ENCODE measurements around the gene ORM1. TPM values are rescaled to one million over a fixed set of nuclear protein-coding genes. Genes with fewer than 3 reads are reported as not detected.

ORM1 gene
- total RNA-seq, 1 experiment from 2014 or later = not detected

- no peaks in the 10 kb centered on the region for H3K4me1 ChIP-seq (ENCODE audit: insufficient read depth, low read length)
- DNase-seq = no peak
- no peaks in the 10 kb centered on the region for H4K20me1 ChIP-seq (ENCODE audit: low read length)
- TF ChIP-seq CTCF (conservative IDR thresholded peaks at IDR 0.05; ENCODE audit: low read depth, low read length) (no peak), EZH2 (IDR thresholded peaks at IDR 0.05; ENCODE audit: low read length, unreplicated experiment) (no peak), EZH2phosphoT487 (IDR thresholded peaks at IDR 0.05; ENCODE audit: borderline replicate concordance, low read length) (no peak)
- POLR2A ChIA-PET (ENCODE audit: unreplicated experiment) = no interaction called here
- no peak overlapping the region for H2AFZ ChIP-seq (ENCODE audit: low read length)
- H3K79me2 ChIP-seq (ENCODE audit: low read length) = no peaks in the 10 kb centered on the region
- no peak overlapping the region for H3K4me3 ChIP-seq (ENCODE audit: low read length)
- no peaks in the 10 kb centered on the region for H3K9me2 ChIP-seq (replicated peaks; ENCODE audit: low read length)
- H3F3A ChIP-seq (ENCODE audit: low read length, unreplicated experiment) = no peaks in the 10 kb centered on the region
- H3K9ac ChIP-seq (ENCODE audit: low read length) = no peak overlapping the region
- intact Hi-C loops (cut with micrococcal nuclease) = no loop called here
- no peaks in the 10 kb centered on the region for H3K36me3 ChIP-seq (ENCODE audit: low read depth, low read length)
- H3K27me3 ChIP-seq (ENCODE audit: low read length) = no peaks in the 10 kb centered on the region
- no TSS peak for BruUV-seq (replicated peaks)
- H3K27ac ChIP-seq (ENCODE audit: low read length) = no peak overlapping the region
- CTCF ChIA-PET = no interaction called here
- H3K9me3 ChIP-seq (ENCODE audit: low read length) = no peaks in the 10 kb centered on the region
- ATAC-seq = no peak
- H3K4me2 ChIP-seq (ENCODE audit: low read length) = no peak overlapping the region
These were observed 20.9 kb upstream of the ORM1 start for GRCh38 chr9:114301798-114302565.

GRCh38 chr9:114302727-114303126, 20.2 kb upstream of the ORM1 start:
- no peaks in the 10 kb centered on the region for H3K9me2 ChIP-seq (replicated peaks; ENCODE audit: low read length)
- no peaks in the 10 kb centered on the region for H3F3A ChIP-seq (ENCODE audit: low read length, unreplicated experiment)
- H3K9ac ChIP-seq (ENCODE audit: low read length) = no peak overlapping the region
- BruUV-seq (replicated peaks) = no TSS peak
- no peaks in the 10 kb centered on the region for H4K20me1 ChIP-seq (ENCODE audit: low read length)
- DNase-seq (no peak), ATAC-seq (no peak)
- TF ChIP-seq EZH2phosphoT487 (IDR thresholded peaks at IDR 0.05; ENCODE audit: borderline replicate concordance, low read length) (no peak), CTCF (conservative IDR thresholded peaks at IDR 0.05; ENCODE audit: low read depth, low read length) (no peak), EZH2 (IDR thresholded peaks at IDR 0.05; ENCODE audit: low read length, unreplicated experiment) (no peak)
- H3K27me3 ChIP-seq (ENCODE audit: low read length) = no peaks in the 10 kb centered on the region
- no peak overlapping the region for H3K4me3 ChIP-seq (ENCODE audit: low read length)
- no peak overlapping the region for H3K27ac ChIP-seq (ENCODE audit: low read length)
- H3K36me3 ChIP-seq (ENCODE audit: low read depth, low read length) = no peaks in the 10 kb centered on the region
- ChIA-PET CTCF (no interaction called here), POLR2A (ENCODE audit: unreplicated experiment) (no interaction called here)
- H3K9me3 ChIP-seq (ENCODE audit: low read length) = no peaks in the 10 kb centered on the region
- intact Hi-C loops (cut with micrococcal nuclease) = no loop called here
- no peak overlapping the region for H2AFZ ChIP-seq (ENCODE audit: low read length)
- H3K4me2 ChIP-seq (ENCODE audit: low read length) = no peak overlapping the region
- H3K79me2 ChIP-seq (ENCODE audit: low read length) = no peaks in the 10 kb centered on the region
- H3K4me1 ChIP-seq (ENCODE audit: insufficient read depth, low read length) = no peaks in the 10 kb centered on the region

GRCh38 chr9:114303571-114303970, 19.3 kb upstream of the ORM1 start:
- H3K9me3 ChIP-seq (ENCODE audit: low read length) = no peaks in the 10 kb centered on the region
- H4K20me1 ChIP-seq (ENCODE audit: low read length) = no peaks in the 10 kb centered on the region
- no peak overlapping the region for H3K9ac ChIP-seq (ENCODE audit: low read length)
- no peak overlapping the region for H3K4me3 ChIP-seq (ENCODE audit: low read length)
- no peak for TF ChIP-seq EZH2phosphoT487 (IDR thresholded peaks at IDR 0.05; ENCODE audit: borderline replicate concordance, low read length)
- TF ChIP-seq CTCF (conservative IDR thresholded peaks at IDR 0.05; ENCODE audit: low read depth, low read length) = no peak
- TF ChIP-seq EZH2 (IDR thresholded peaks at IDR 0.05; ENCODE audit: low read length, unreplicated experiment) = no peak
- BruUV-seq (replicated peaks) = no TSS peak
- POLR2A ChIA-PET (ENCODE audit: unreplicated experiment) = no interaction called here
- no peaks in the 10 kb centered on the region for H3K9me2 ChIP-seq (replicated peaks; ENCODE audit: low read length)
- DNase-seq (no peak), ATAC-seq (no peak)
- no peaks in the 10 kb centered on the region for H3K79me2 ChIP-seq (ENCODE audit: low read length)
- no peaks in the 10 kb centered on the region for H3K27me3 ChIP-seq (ENCODE audit: low read length)
- no peaks in the 10 kb centered on the region for H3F3A ChIP-seq (ENCODE audit: low read length, unreplicated experiment)
- no peaks in the 10 kb centered on the region for H3K36me3 ChIP-seq (ENCODE audit: low read depth, low read length)
- no peaks in the 10 kb centered on the region for H3K4me1 ChIP-seq (ENCODE audit: insufficient read depth, low read length)
- no peak overlapping the region for H3K27ac ChIP-seq (ENCODE audit: low read length)
- intact Hi-C loops (cut with micrococcal nuclease) = no loop called here
- CTCF ChIA-PET = no interaction called here
- H2AFZ ChIP-seq (ENCODE audit: low read length) = no peak overlapping the region
- no peak overlapping the region for H3K4me2 ChIP-seq (ENCODE audit: low read length)
